ENCODE results near the gene WDR20.
"Not testable (repeated sequence)": the region's sequence is repeated elsewhere in the genome, so short reads cannot be mapped to it uniquely, and the experiment has no call there.

Gene WDR20

DNA sequence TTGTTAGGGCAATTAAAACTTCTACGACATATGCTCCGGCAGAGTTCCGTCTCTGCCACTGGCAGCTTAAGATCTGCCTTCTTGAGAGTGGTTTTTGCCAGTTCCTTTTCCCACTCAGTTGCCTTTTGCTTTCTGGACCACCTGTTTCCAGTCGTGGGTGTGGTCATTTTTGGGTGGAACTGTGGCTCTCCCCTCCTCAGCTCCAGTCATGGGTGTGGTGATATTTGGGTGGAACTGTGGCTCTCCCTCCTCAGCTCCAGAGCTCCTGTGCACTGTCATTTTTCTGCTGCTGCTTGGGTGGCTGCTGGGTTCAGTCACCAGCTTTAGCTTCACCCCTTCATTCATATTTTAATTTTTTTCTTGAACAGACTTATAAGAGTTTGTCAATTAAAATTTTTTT, 25.3 kb downstream of the WDR20 start:
- 86 to 92% methylated on average over 4 of the region's 4 CpGs for WGBS, 2 experiments

DNA sequence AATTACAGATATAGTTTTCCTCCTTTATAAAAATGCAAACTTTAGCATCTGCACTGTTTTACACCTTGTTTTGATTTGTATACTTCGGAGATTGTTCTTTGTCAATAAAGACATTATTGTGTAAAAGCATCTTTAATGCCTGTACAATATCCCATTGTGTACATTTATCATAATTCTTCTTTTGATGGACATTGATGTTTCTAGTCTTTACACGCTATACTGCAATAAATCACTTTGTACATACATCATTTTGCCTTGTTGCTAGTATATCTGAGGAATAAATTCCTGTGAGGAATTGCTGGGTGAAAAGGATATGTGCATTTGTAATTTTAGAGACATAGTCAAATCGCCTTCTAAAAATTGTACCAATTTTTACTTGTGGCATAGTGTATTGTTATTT, 30.4 kb downstream of the WDR20 start:
- H3K9me3 ChIP-seq (ENCODE audit: control insufficient read depth, low read length) = no peaks in the 10 kb centered on the region
- H3K27ac ChIP-seq (ENCODE audit: insufficient read depth, low read depth, low read length, poor library complexity, severe bottlenecking) = no peak overlapping the region
- WGBS, 2 experiments = 96 to 97% methylated on average over 1 to 2 of the region's 3 CpGs
- H3K27me3 ChIP-seq (ENCODE audit: control insufficient read depth, insufficient read depth, low read length, poor library complexity, severe bottlenecking) = no peaks in the 10 kb centered on the region
- no peaks in the 10 kb centered on the region for H3K36me3 ChIP-seq (ENCODE audit: control insufficient read depth, insufficient read depth, low read length)
- no peak overlapping the region for H3K4me3 ChIP-seq (ENCODE audit: insufficient read depth, low read depth, low read length)
- H3K4me1 ChIP-seq (ENCODE audit: control insufficient read depth, insufficient read depth, low read length) = peaks cover 6% of the 10 kb centered on the region

More for the DNA sequence above, 25.3 kb downstream of the WDR20 start:
- H3K27me3 ChIP-seq (ENCODE audit: control insufficient read depth, insufficient read depth, low read length, poor library complexity, severe bottlenecking) = no peaks in the 10 kb centered on the region
- H3K4me1 ChIP-seq (ENCODE audit: control insufficient read depth, insufficient read depth, low read length) = peaks cover 6% of the 10 kb centered on the region
- H3K9me3 ChIP-seq (ENCODE audit: control insufficient read depth, low read length) = no peaks in the 10 kb centered on the region
- no peak overlapping the region for H3K27ac ChIP-seq (ENCODE audit: insufficient read depth, low read depth, low read length, poor library complexity, severe bottlenecking)
- no peaks in the 10 kb centered on the region for H3K36me3 ChIP-seq (ENCODE audit: control insufficient read depth, insufficient read depth, low read length)
- no peak overlapping the region for H3K4me3 ChIP-seq (ENCODE audit: insufficient read depth, low read depth, low read length)

DNA sequence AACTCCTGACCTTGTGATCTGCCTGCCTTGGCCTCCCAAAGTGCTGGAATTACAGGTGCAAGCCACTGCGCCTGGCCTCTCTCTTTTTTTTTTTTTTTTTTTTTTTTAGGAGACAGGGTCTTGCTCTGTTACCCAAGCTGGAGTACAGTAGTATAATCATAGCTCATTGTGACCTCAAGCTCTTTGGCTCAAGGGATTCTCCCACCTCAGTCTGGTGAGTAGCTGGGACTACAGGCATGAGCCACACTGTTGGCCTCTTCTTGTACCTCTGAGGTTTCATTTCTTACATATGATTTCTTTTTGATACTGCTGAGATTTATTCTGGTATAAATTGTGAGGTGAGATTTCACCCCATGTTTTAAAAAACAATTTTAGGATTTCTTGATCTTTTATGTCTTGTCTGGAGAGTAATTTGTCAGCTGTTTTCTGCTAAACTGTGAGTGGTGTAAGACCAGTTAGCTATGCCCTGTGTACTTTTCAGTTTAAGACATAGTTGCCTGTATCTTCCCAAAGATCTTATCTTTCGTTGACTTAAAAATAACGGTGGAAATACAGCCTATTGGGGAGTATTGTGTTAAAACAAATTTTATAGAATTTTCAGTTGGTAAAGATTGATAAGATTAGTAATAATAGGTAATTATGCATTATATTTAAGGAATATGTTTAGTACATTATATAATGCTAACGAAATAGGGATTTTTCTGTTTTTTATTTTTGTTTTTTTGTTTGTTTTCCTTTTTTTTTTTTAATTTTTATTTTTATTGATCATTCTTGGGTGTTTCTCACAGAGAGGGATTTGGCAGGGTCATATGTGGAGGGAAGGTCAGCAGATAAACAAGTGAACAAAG, 31.7 kb downstream of the WDR20 start:
- Histone ChIP-seq H3K36me3 (ENCODE audit: control insufficient read depth, insufficient read depth, low read length) (no peaks in the 10 kb centered on the region), H3K9me3 (ENCODE audit: control insufficient read depth, low read length) (no peaks in the 10 kb centered on the region), H3K27ac (ENCODE audit: insufficient read depth, low read depth, low read length, poor library complexity, severe bottlenecking) (no peak overlapping the region), H3K4me3 (ENCODE audit: insufficient read depth, low read depth, low read length) (no peak overlapping the region), H3K27me3 (ENCODE audit: control insufficient read depth, insufficient read depth, low read length, poor library complexity, severe bottlenecking) (no peaks in the 10 kb centered on the region), H3K4me1 (ENCODE audit: control insufficient read depth, insufficient read depth, low read length) (peaks cover 6% of the 10 kb centered on the region)
- 96 to 100% methylated on average over 1 to 3 of the region's 4 CpGs for WGBS, 2 experiments

DNA sequence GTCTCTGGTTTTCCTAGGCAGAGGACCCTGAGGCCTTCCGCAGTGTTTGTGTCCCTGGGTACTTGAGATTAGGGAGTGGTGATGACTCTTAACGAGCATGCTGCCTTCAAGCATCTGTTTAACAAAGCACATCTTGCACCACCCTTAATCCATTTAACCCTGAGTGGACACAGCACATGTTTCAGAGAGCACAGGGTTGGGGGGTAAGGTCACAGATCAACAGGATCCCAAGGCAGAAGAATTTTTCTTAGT, 32.2 kb downstream of the WDR20 start:
- not testable (repeated sequence) for H3K4me3 ChIP-seq (ENCODE audit: insufficient read depth, low read depth, low read length); H3K27ac ChIP-seq (ENCODE audit: insufficient read depth, low read depth, low read length, poor library complexity, severe bottlenecking); H3K27me3 ChIP-seq (ENCODE audit: control insufficient read depth, insufficient read depth, low read length, poor library complexity, severe bottlenecking); H3K9me3 ChIP-seq (ENCODE audit: control insufficient read depth, low read length); H3K36me3 ChIP-seq (ENCODE audit: control insufficient read depth, insufficient read depth, low read length); H3K4me1 ChIP-seq (ENCODE audit: control insufficient read depth, insufficient read depth, low read length)
- WGBS, 2 experiments = no CpG with 5 or more reads among the region's 2 CpGs

DNA sequence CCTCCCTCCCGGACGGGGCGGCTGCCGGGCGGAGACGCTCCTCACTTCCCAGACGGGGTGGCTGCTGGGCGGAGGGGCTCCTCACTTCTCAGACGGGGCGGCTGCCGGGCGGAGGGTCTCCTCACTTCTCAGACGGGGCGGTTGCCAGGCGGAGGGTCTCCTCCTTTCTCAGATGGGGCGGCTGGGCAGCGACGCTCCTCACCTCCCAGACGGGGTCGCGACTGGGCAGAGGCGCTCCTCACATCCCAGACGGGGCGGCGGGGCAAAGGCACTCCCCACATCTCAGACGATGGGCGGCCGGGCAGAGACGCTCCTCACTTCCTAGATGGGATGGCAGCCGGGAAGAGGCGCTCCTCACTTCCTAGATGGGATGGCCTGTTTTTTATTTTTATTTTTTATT, 33.0 kb downstream of the WDR20 start:
- not testable (repeated sequence) for H3K4me3 ChIP-seq (ENCODE audit: insufficient read depth, low read depth, low read length); H3K36me3 ChIP-seq (ENCODE audit: control insufficient read depth, insufficient read depth, low read length); H3K4me1 ChIP-seq (ENCODE audit: control insufficient read depth, insufficient read depth, low read length); H3K9me3 ChIP-seq (ENCODE audit: control insufficient read depth, low read length); H3K27me3 ChIP-seq (ENCODE audit: control insufficient read depth, insufficient read depth, low read length, poor library complexity, severe bottlenecking); H3K27ac ChIP-seq (ENCODE audit: insufficient read depth, low read depth, low read length, poor library complexity, severe bottlenecking)
- WGBS, 2 experiments = 95 to 98% methylated on average over 27 of the region's 31 CpGs

DNA sequence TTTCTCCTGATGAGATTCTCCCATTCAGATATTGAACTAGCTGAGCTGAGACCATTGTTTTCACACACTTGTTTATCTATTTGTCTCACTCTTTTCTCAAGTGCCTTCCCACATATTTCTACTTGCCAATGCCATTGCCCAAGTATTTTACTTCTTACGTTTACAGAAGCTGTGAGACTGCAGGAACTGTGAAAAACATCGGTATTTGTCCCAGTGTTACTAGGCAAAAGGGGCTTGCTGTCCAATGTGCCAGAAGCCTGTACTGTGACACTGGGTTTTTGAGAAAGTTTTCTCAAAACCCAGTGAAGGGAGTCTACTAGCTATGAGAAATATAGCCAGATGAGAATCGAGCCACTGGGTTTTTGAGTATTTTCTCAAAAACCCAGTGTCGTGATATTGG, 37.5 kb downstream of the WDR20 start:
- Histone ChIP-seq H3K36me3 (ENCODE audit: control insufficient read depth, insufficient read depth, low read length) (no peaks in the 10 kb centered on the region), H3K27ac (ENCODE audit: insufficient read depth, low read depth, low read length, poor library complexity, severe bottlenecking) (no peak overlapping the region), H3K4me3 (ENCODE audit: insufficient read depth, low read depth, low read length) (no peak overlapping the region), H3K9me3 (ENCODE audit: control insufficient read depth, low read length) (no peaks in the 10 kb centered on the region), H3K4me1 (ENCODE audit: control insufficient read depth, insufficient read depth, low read length) (no peaks in the 10 kb centered on the region), H3K27me3 (ENCODE audit: control insufficient read depth, insufficient read depth, low read length, poor library complexity, severe bottlenecking) (no peaks in the 10 kb centered on the region)
- 95 to 98% methylated on average over 4 of the region's 4 CpGs for WGBS, 2 experiments

GRCh38 chr14:102178806-102179205, 39.1 kb downstream of the WDR20 start:
- no peaks in the 10 kb centered on the region for H3K36me3 ChIP-seq (ENCODE audit: control insufficient read depth, insufficient read depth, low read length)
- H3K4me1 ChIP-seq (ENCODE audit: control insufficient read depth, insufficient read depth, low read length) = no peaks in the 10 kb centered on the region
- no peak overlapping the region for H3K27ac ChIP-seq (ENCODE audit: insufficient read depth, low read depth, low read length, poor library complexity, severe bottlenecking)
- H3K4me3 ChIP-seq (ENCODE audit: insufficient read depth, low read depth, low read length) = no peak overlapping the region
- no peaks in the 10 kb centered on the region for H3K27me3 ChIP-seq (ENCODE audit: control insufficient read depth, insufficient read depth, low read length, poor library complexity, severe bottlenecking)
- no peaks in the 10 kb centered on the region for H3K9me3 ChIP-seq (ENCODE audit: control insufficient read depth, low read length)
- 97% methylated on average over 4 to 5 of the region's 5 CpGs for WGBS, 2 experiments

- WGBS, 2 experiments = 49 to 55% methylated on average over 6 to 7 of the region's 7 CpGs
- Histone ChIP-seq H3K27ac (ENCODE audit: insufficient read depth, low read depth, low read length, poor library complexity, severe bottlenecking) (no peak overlapping the region), H3K4me1 (ENCODE audit: control insufficient read depth, insufficient read depth, low read length) (peaks cover 5% of the 10 kb centered on the region), H3K27me3 (ENCODE audit: control insufficient read depth, insufficient read depth, low read length, poor library complexity, severe bottlenecking) (no peaks in the 10 kb centered on the region), H3K36me3 (ENCODE audit: control insufficient read depth, insufficient read depth, low read length) (no peaks in the 10 kb centered on the region), H3K4me3 (ENCODE audit: insufficient read depth, low read depth, low read length) (no peak overlapping the region), H3K9me3 (ENCODE audit: control insufficient read depth, low read length) (no peaks in the 10 kb centered on the region)
Observed at GRCh38 chr14:102180248-102180998, 40.7 kb downstream of the WDR20 start.

DNA sequence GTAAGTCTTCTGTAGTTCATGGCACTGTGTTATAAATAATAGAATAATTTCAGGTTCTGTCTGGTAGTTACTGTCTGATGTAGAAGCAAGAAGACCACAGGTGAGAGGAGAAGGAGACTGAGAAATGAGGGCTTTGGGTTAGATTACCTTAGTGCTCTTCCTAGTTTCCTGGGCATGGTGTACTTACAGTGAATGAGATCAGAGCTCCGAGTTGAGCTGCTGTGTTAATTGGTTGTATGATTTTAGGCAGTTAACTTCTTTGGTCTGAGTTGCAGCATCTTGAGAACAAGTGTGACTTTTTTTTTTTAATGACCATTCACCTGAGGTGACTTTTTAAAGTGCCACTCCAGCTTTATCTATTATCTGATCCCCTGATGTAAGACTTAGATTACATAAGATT, 41.5 kb downstream of the WDR20 start:
- Histone ChIP-seq H3K9me3 (ENCODE audit: control insufficient read depth, low read length) (no peaks in the 10 kb centered on the region), H3K36me3 (ENCODE audit: control insufficient read depth, insufficient read depth, low read length) (no peaks in the 10 kb centered on the region), H3K4me1 (ENCODE audit: control insufficient read depth, insufficient read depth, low read length) (peaks cover 5% of the 10 kb centered on the region), H3K27me3 (ENCODE audit: control insufficient read depth, insufficient read depth, low read length, poor library complexity, severe bottlenecking) (no peaks in the 10 kb centered on the region), H3K4me3 (ENCODE audit: insufficient read depth, low read depth, low read length) (no peak overlapping the region), H3K27ac (ENCODE audit: insufficient read depth, low read depth, low read length, poor library complexity, severe bottlenecking) (no peak overlapping the region)
- 90 to 96% methylated on average over 1 of the region's 1 CpG for WGBS, 2 experiments

DNA sequence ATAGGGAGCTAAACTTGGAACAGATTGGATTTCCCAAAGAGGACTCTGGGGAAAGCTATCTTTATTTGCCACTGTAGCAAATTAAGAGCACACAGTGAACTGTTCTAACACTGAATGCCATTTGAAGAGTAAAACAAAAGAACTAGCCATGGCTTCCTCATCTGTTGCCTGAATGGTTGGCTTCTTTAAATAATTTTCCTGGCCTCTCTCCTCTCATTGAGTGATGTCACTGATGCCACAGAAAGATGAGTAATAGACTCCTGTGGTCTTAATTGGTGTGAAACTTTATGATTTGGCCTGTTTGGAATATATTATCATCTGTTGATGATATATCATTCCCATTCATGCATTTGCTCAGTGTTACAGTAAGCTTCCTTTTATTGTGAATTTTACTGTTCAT, 42.5 kb downstream of the WDR20 start:
- Histone ChIP-seq H3K27me3 (ENCODE audit: control insufficient read depth, insufficient read depth, low read length, poor library complexity, severe bottlenecking) (no peaks in the 10 kb centered on the region), H3K9me3 (ENCODE audit: control insufficient read depth, low read length) (no peaks in the 10 kb centered on the region), H3K4me3 (ENCODE audit: insufficient read depth, low read depth, low read length) (no peak overlapping the region), H3K4me1 (ENCODE audit: control insufficient read depth, insufficient read depth, low read length) (peaks cover 5% of the 10 kb centered on the region), H3K36me3 (ENCODE audit: control insufficient read depth, insufficient read depth, low read length) (no peaks in the 10 kb centered on the region), H3K27ac (ENCODE audit: insufficient read depth, low read depth, low read length, poor library complexity, severe bottlenecking) (no peak overlapping the region)
